Measurements from ENCODE around the gene TMPRSS9. TPM values are rescaled to one million over a fixed set of nuclear protein-coding genes. Genes with fewer than 3 reads are reported as not detected.

Gene TMPRSS9
- total RNA-seq, 1 donor from 2014 or later: not detected

GRCh38 chr19:2375353-2376121, 15.5 kb downstream of the TMPRSS9 start:
- DNase-seq: no peak
- ChIA-PET CTCF (no interaction called here), POLR2A (interaction anchor here (0.6 kb wide), 1 partner anchor 9 kb away, joined by 3 read pairs; no protein-coding TSS in a partner anchor)

DNA sequence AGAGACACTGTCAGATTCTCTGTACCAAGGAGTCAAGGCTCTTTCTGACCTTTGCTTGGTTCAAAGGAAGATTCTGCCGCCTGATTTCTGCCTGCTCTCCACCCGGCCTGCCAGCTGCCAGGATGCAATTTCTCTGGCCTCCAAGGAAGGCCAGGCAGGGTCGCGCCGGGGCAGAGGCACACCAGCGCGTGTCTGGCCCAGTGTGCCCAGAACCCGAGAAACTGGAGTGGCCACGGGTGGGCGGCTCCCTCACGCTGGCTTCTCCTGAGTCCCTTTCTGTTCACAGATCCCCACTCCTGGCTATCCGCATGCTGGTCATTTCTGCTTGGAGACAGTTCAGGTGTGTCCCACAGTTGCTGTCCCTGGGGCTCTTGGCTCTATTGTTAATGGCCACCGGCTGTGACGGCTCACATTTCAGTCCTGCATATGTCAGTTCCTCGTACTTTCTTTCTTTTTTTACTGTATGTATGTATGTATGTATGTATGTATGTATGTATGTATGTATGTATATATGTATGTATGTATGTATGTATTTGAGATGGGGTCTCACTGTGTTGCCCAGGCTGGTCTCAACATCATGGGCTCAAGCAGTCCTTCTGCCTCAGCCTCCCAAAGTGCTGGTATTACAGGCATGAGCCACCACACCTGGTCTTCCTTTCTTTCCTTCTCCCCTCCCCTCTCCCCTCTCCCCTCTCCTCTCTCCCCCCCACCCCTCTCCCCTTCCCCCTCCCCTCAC, 16.9 kb downstream of the TMPRSS9 start:
- intact Hi-C loops (cut with micrococcal nuclease): no loop called here
- no peak overlapping the region for H3K4me3 Mint-ChIP-seq
- H3K27me3 Mint-ChIP-seq: no peaks in the 10 kb centered on the region
- CTCF ChIA-PET: no interaction called here
- H3K36me3 Mint-ChIP-seq (ENCODE audit: low read depth): no peaks in the 10 kb centered on the region
- H3K4me1 Mint-ChIP-seq: peaks cover 2% of the 10 kb centered on the region
- ATAC-seq (ENCODE audit: low read depth): no peak
- DNase-seq: no peak
- POLR2A ChIA-PET: no interaction called here
- H3K9me3 Mint-ChIP-seq: peaks cover 8% of the 10 kb centered on the region
- TF ChIP-seq, protein P1, sequence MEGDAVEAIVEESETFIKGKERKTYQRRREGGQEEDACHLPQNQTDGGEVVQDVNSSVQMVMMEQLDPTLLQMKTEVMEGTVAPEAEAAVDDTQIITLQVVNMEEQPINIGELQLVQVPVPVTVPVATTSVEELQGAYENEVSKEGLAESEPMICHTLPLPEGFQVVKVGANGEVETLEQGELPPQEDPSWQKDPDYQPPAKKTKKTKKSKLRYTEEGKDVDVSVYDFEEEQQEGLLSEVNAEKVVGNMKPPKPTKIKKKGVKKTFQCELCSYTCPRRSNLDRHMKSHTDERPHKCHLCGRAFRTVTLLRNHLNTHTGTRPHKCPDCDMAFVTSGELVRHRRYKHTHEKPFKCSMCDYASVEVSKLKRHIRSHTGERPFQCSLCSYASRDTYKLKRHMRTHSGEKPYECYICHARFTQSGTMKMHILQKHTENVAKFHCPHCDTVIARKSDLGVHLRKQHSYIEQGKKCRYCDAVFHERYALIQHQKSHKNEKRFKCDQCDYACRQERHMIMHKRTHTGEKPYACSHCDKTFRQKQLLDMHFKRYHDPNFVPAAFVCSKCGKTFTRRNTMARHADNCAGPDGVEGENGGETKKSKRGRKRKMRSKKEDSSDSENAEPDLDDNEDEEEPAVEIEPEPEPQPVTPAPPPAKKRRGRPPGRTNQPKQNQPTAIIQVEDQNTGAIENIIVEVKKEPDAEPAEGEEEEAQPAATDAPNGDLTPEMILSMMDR (IDR thresholded peaks at IDR 0.05): no peak
- no peak overlapping the region for H3K27ac Mint-ChIP-seq

More at GRCh38 chr19:2375353-2376121, 15.5 kb downstream of the TMPRSS9 start:
- Mint-ChIP-seq H3K36me3 (ENCODE audit: low read depth) (no peaks in the 10 kb centered on the region), H3K4me1 (peaks cover 2% of the 10 kb centered on the region), H3K4me3 (no peak overlapping the region), H3K27ac (no peak overlapping the region), H3K27me3 (no peaks in the 10 kb centered on the region), H3K9me3 (peaks cover 3% of the 10 kb centered on the region)
- TF ChIP-seq, protein P1 (IDR thresholded peaks at IDR 0.05): no peak
- no peak for ATAC-seq (ENCODE audit: low read depth)
- intact Hi-C loops (cut with micrococcal nuclease): no loop called here

GRCh38 chr19:2380567-2380966, 20.5 kb downstream of the TMPRSS9 start:
- H3K4me1 Mint-ChIP-seq: peaks cover 10% of the 10 kb centered on the region
- no peak overlapping the region for H3K27ac Mint-ChIP-seq
- TF ChIP-seq, protein P1 (IDR thresholded peaks at IDR 0.05): no peak
- intact Hi-C loops (cut with micrococcal nuclease): no loop called here
- DNase-seq (no peak), ATAC-seq (ENCODE audit: low read depth) (no peak)
- peaks cover 8% of the 10 kb centered on the region for H3K9me3 Mint-ChIP-seq
- H3K36me3 Mint-ChIP-seq (ENCODE audit: low read depth): no peaks in the 10 kb centered on the region
- ChIA-PET POLR2A (no interaction called here), CTCF (interaction anchor here (0.6 to 1.6 kb wide), 3 partner anchors 14 to 193 kb away, joined by 3 to 4 read pairs (median 4); no protein-coding TSS in a partner anchor)
- no peaks in the 10 kb centered on the region for H3K27me3 Mint-ChIP-seq
- no peak overlapping the region for H3K4me3 Mint-ChIP-seq

- POLR2A ChIA-PET: interaction anchor here (0.9 kb wide), 1 partner anchor 16 kb away, joined by 4 read pairs; no protein-coding TSS in a partner anchor
- intact Hi-C loops (cut with micrococcal nuclease): no loop called here
- ATAC-seq (ENCODE audit: low read depth) (no peak), DNase-seq (no peak)
- Mint-ChIP-seq H3K27me3 (no peaks in the 10 kb centered on the region), H3K9me3 (peaks cover 8% of the 10 kb centered on the region), H3K4me1 (peaks cover 10% of the 10 kb centered on the region), H3K27ac (no peak overlapping the region), H3K4me3 (no peak overlapping the region), H3K36me3 (ENCODE audit: low read depth) (no peaks in the 10 kb centered on the region)
- TF ChIP-seq, protein P1 (IDR thresholded peaks at IDR 0.05): no peak
- CTCF ChIA-PET: interaction anchor here (1.3 to 1.6 kb wide), 2 partner anchors 13 to 49 kb away, joined by 3 to 4 read pairs; no protein-coding TSS in a partner anchor
Measured at GRCh38 chr19:2381148-2381820, 21.2 kb downstream of the TMPRSS9 start.

Measured in activated B cell treated with CpG ODN at 0.5 μM for 24 hours (primary cell).